Keratinocyte (primary cell): ENCODE measurements around the gene ANKRD10. TPM values are rescaled to one million over a fixed set of nuclear protein-coding genes. Genes with fewer than 3 reads are reported as not detected.

Source experiments
- DNase-seq: peaks from one replicate; pipeline ENCODE4 v3.0.0-alpha.2; 2011; ENCODE audit warnings: low read depth, missing footprints, low spot score
- FAIRE-seq: peaks from 2 replicates; lab custom pipeline; 2011; peaks lifted over from hg19 to GRCh38; lab: Jason Lieb, UNC
- H2AFZ ChIP-seq: 2 replicates; pipeline ENCODE4 v1.6.0; 2012; ENCODE audit warnings: low read length, control low read depth, inconsistent platforms; ENCODE audit not compliant: control insufficient read depth
- H3K27ac ChIP-seq: 2 replicates; pipeline ENCODE4 v1.5.1; 2011; ENCODE audit warnings: low read length; ENCODE audit not compliant: control insufficient read depth, insufficient read depth
- H3K27me3 ChIP-seq: 3 replicates; pipeline ENCODE4 v1.6.0; 2011; ENCODE audit warnings: low read length; ENCODE audit not compliant: control insufficient read depth, insufficient read depth; ENCODE audit errors: extremely low read depth
- H3K36me3 ChIP-seq, 2 experiments: 2 replicates in 1 of 2; 3 replicates in 1 of 2; pipeline ENCODE4 v1.5.1; 2011; ENCODE audit warnings: low read length in 2 of 2, mild to moderate bottlenecking in 1 of 2; ENCODE audit not compliant: control insufficient read depth in 2 of 2, insufficient read depth in 2 of 2; ENCODE audit errors: extremely low read depth in 1 of 2
- H3K4me1 ChIP-seq: 3 replicates; pipeline ENCODE4 v1.5.1; 2011; ENCODE audit warnings: low read length; ENCODE audit not compliant: control insufficient read depth, insufficient read depth; ENCODE audit errors: extremely low read depth
- H3K4me2 ChIP-seq: 3 replicates; pipeline ENCODE4 v1.6.0; 2011; ENCODE audit warnings: low read depth, low read length; ENCODE audit not compliant: control insufficient read depth, insufficient read depth; ENCODE audit errors: extremely low read depth
- H3K4me3 ChIP-seq, 3 experiments: fragments of 200-600 bp in 1 of 3; sonication (generic) in 1 of 3; 2 replicates in 2 of 3; 3 replicates in 1 of 3; pipeline ENCODE4 v1.5.1; 2011 to 2016; ENCODE audit warnings: low read length in 3 of 3, mild to moderate bottlenecking in 3 of 3, control low read depth in 2 of 3, inconsistent platforms in 1 of 3, low read depth in 1 of 3, mixed read lengths in 1 of 3, mixed run types in 1 of 3, moderate library complexity in 1 of 3; ENCODE audit not compliant: control insufficient read depth in 2 of 3, insufficient read depth in 2 of 3; ENCODE audit errors: extremely low read depth in 1 of 3
- H3K79me2 ChIP-seq: 2 replicates; pipeline ENCODE4 v1.6.0; 2012; ENCODE audit warnings: low read length; ENCODE audit not compliant: control insufficient read depth, insufficient read depth
- H3K9ac ChIP-seq: 3 replicates; pipeline ENCODE4 v1.6.0; 2011; ENCODE audit warnings: low read length; ENCODE audit not compliant: control insufficient read depth, insufficient read depth; ENCODE audit errors: extremely low read depth
- H3K9me1 ChIP-seq: 3 replicates; pipeline ENCODE4 v1.6.0; 2011; ENCODE audit warnings: low read length; ENCODE audit not compliant: control insufficient read depth, insufficient read depth; ENCODE audit errors: extremely low read depth
- H3K9me3 ChIP-seq: 2 replicates; pipeline ENCODE4 v1.5.1; 2012; ENCODE audit warnings: low read depth, low read length; ENCODE audit not compliant: control insufficient read depth
- H4K20me1 ChIP-seq: 3 replicates; pipeline ENCODE4 v1.6.0; 2011; ENCODE audit warnings: low read length; ENCODE audit not compliant: control insufficient read depth, insufficient read depth; ENCODE audit errors: extremely low read depth
- EZH2 ChIP-seq: IDR thresholded peaks from one replicate; pipeline ENCODE4 v1.6.1; 2012; ENCODE audit warnings: inconsistent platforms, mild to moderate bottlenecking, low read length, moderate library complexity
- dilution Hi-C: fragments of 300-500 bp; cut with MboI; formaldehyde crosslinking; loops from one replicate; pipeline ENCODE4 v1.7.0; 2020; ENCODE audit warnings: low sequenced_read_pairs; ENCODE audit not compliant: extremely low pct_ligation_motif_present
- polyA plus RNA-seq, 5 experiments: library from polyadenylated mRNA; depleted of rRNA in 3 of 5; stranded (reverse) in 3 of 5; stranded (forward) in 1 of 5; unstranded in 1 of 5; fragments of >200 nt; gene quantifications; 1 replicate in 1 of 5; 2 replicates in 3 of 5; 3 replicates in 1 of 5; pipeline versions ENCODE4 v1.2.1 to v1.2.3, GENCODE V29; 2011 to 2012; ENCODE audit warnings: missing spikeins in 2 of 5, low read depth in 1 of 5, low replicate concordance in 1 of 5
- TF ChIP-seq, protein P1 (sequence below), 3 experiments: IDR thresholded peaks in 1 of 3; conservative IDR thresholded peaks in 1 of 3; optimal IDR thresholded peaks in 1 of 3; 2 replicates in 2 of 3; 3 replicates in 1 of 3; pipeline versions ENCODE3 to v1.5.1; 2011; ENCODE audit warnings: low read length in 3 of 3, mild to moderate bottlenecking in 3 of 3, moderate library complexity in 2 of 3, control low read depth in 1 of 3, inconsistent platforms in 1 of 3; ENCODE audit not compliant: insufficient read depth in 2 of 3; ENCODE audit errors: extremely low read depth in 1 of 3

ANKRD10 gene
- polyA plus RNA-seq, 1 donor (not counting 4 experiments of a cell fraction or from before 2014, with no cell fraction given), result 58.1 TPM

- H3K4me2 ChIP-seq, result no peak overlapping the region
- H3K79me2 ChIP-seq, result no peaks in the 10 kb centered on the region
- peaks cover 7% of the 10 kb centered on the region for H3K27me3 ChIP-seq
- peaks cover 27% of the 10 kb centered on the region for H3K4me1 ChIP-seq
- DNase-seq (no peak), FAIRE-seq (no peak)
- TF ChIP-seq EZH2, result no peak
- TF ChIP-seq, protein P1, sequence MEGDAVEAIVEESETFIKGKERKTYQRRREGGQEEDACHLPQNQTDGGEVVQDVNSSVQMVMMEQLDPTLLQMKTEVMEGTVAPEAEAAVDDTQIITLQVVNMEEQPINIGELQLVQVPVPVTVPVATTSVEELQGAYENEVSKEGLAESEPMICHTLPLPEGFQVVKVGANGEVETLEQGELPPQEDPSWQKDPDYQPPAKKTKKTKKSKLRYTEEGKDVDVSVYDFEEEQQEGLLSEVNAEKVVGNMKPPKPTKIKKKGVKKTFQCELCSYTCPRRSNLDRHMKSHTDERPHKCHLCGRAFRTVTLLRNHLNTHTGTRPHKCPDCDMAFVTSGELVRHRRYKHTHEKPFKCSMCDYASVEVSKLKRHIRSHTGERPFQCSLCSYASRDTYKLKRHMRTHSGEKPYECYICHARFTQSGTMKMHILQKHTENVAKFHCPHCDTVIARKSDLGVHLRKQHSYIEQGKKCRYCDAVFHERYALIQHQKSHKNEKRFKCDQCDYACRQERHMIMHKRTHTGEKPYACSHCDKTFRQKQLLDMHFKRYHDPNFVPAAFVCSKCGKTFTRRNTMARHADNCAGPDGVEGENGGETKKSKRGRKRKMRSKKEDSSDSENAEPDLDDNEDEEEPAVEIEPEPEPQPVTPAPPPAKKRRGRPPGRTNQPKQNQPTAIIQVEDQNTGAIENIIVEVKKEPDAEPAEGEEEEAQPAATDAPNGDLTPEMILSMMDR (optimal IDR thresholded peaks at IDR 0.05 in 1 of 3, IDR thresholded peaks at IDR 0.05 in 1 of 3, conservative IDR thresholded peaks at IDR 0.05 in 1 of 3; ENCODE audit: extremely low read depth in 1 of 3, insufficient read depth in 2 of 3, low read length in 3 of 3), result no peak
- dilution Hi-C loops, result no loop called here
- peaks cover 2% of the 10 kb centered on the region for H3K9me1 ChIP-seq
- no peak overlapping the region for H3K27ac ChIP-seq
- H3K9me3 ChIP-seq, result no peaks in the 10 kb centered on the region
- no peak overlapping the region for H3K9ac ChIP-seq
- H2AFZ ChIP-seq, result no peak overlapping the region
- H3K36me3 ChIP-seq, result no peaks in the 10 kb centered on the region
- H4K20me1 ChIP-seq, result no peaks in the 10 kb centered on the region
- no peak overlapping the region for H3K4me3 ChIP-seq
Observed at GRCh38 chr13:110867380-110867779, 47.5 kb downstream of the ANKRD10 start.

DNA sequence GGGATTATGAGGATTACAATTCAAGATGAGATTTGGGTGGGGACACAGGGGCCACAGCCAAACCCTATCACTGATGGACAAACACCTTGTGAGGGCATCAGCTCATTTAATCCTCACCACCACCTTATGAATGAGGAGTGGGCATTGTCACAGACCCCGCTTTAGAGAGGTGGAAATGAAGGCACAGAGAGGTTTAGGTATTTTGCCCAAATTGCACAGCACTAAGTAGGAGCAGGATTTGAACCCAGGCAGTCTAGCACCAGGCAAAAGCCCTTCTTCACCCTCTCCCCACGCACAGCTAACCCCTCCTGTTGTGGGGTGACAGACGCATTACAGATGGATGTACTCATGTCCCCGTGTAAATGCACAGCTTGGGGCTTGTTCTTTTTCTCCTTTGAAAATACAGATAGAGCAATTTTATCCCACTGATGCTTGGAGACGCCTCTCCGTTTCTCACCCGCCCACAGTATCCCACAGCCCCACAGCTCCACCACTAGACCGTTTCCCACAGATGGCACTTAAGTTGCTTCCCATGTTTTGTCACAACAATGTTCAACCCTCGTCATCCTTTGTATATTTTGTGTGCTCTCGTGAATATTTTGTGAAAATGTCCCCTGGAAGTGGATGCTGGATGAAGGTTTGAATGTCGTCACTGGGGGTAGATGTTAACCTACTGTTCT lies 48.2 kb downstream of the ANKRD10 start:
- Histone ChIP-seq H3K36me3 (no peaks in the 10 kb centered on the region), H3K4me1 (peaks cover 20% of the 10 kb centered on the region), H2AFZ (no peak overlapping the region), H3K27ac (no peak overlapping the region), H3K27me3 (peaks cover 7% of the 10 kb centered on the region), H3K4me2 (no peak overlapping the region), H3K9me3 (no peaks in the 10 kb centered on the region), H3K79me2 (no peaks in the 10 kb centered on the region), H3K9me1 (peaks cover 2% of the 10 kb centered on the region), H4K20me1 (no peaks in the 10 kb centered on the region), H3K4me3 (no peak overlapping the region), H3K9ac (no peak overlapping the region)
- dilution Hi-C loops, result no loop called here
- no peak for FAIRE-seq
- no peak for DNase-seq
- TF ChIP-seq, protein P1 (optimal IDR thresholded peaks at IDR 0.05 in 1 of 3, IDR thresholded peaks at IDR 0.05 in 1 of 3, conservative IDR thresholded peaks at IDR 0.05 in 1 of 3; ENCODE audit: extremely low read depth in 1 of 3, insufficient read depth in 2 of 3, low read length in 3 of 3), result no peak
- no peak for TF ChIP-seq EZH2
